Measurements from ENCODE around the gene KRT33B.
A peak's percentile ranks its signal among the peaks of the same experiment; 100 is the strongest.

Gene KRT33B

GRCh38 chr17:41331606-41332005, 38.0 kb downstream of the KRT33B start:
- Histone ChIP-seq H4K20me1 (ENCODE audit: insufficient read depth, low read length) (no peaks in the 10 kb centered on the region), H3K9ac (ENCODE audit: low read length) (no peak overlapping the region), H2AFZ (ENCODE audit: low read length) (no peak overlapping the region), H3K27ac (ENCODE audit: low read length) (no peak overlapping the region), H3K27me3 (replicated peaks; ENCODE audit: insufficient read depth, low read length) (peaks cover 4% of the 10 kb centered on the region; the same call in 1 of the 2 replicates), H3K4me1 (ENCODE audit: low read length) (no peaks in the 10 kb centered on the region), H3K36me3 (replicated peaks; ENCODE audit: insufficient read depth, low read length) (no peaks in the 10 kb centered on the region), H3K4me2 (ENCODE audit: low read depth, low read length) (no peak overlapping the region), H3K9me3 (replicated peaks; ENCODE audit: insufficient read depth, low read length) (no peaks in the 10 kb centered on the region), H3K4me3 (ENCODE audit: low read length) (no peak overlapping the region), H3K79me2 (ENCODE audit: low read length) (no peaks in the 10 kb centered on the region), H3K9me2 (replicated peaks; ENCODE audit: insufficient read depth, low read length) (no peaks in the 10 kb centered on the region), H3F3A (ENCODE audit: insufficient read depth, low read length) (no peaks in the 10 kb centered on the region)
- DNase-seq, result no peak
- TF ChIP-seq EZH2 (optimal IDR thresholded peaks at IDR 0.05; ENCODE audit: low read depth, low read length) (no peak), EZH2phosphoT487 (IDR thresholded peaks at IDR 0.05; ENCODE audit: low read length) (no peak), CTCF (IDR thresholded peaks at IDR 0.05; ENCODE audit: low read length) (no peak)

- H3K4me1 ChIP-seq (ENCODE audit: low read length), result no peaks in the 10 kb centered on the region
- H3K27ac ChIP-seq (ENCODE audit: low read length), result no peak overlapping the region
- no peaks in the 10 kb centered on the region for H3F3A ChIP-seq (ENCODE audit: insufficient read depth, low read length)
- no peak overlapping the region for H3K4me2 ChIP-seq (ENCODE audit: low read depth, low read length)
- H3K79me2 ChIP-seq (ENCODE audit: low read length), result no peaks in the 10 kb centered on the region
- H2AFZ ChIP-seq (ENCODE audit: low read length), result no peak overlapping the region
- DNase-seq, result peak; percentile 30
- no peak for TF ChIP-seq EZH2phosphoT487 (IDR thresholded peaks at IDR 0.05; ENCODE audit: low read length)
- peak; percentile 60 for TF ChIP-seq CTCF (IDR thresholded peaks at IDR 0.05; ENCODE audit: low read length)
- no peaks in the 10 kb centered on the region for H3K27me3 ChIP-seq (replicated peaks; ENCODE audit: insufficient read depth, low read length)
- no peaks in the 10 kb centered on the region for H3K9me3 ChIP-seq (replicated peaks; ENCODE audit: insufficient read depth, low read length)
- H3K9me2 ChIP-seq (replicated peaks; ENCODE audit: insufficient read depth, low read length), result no peaks in the 10 kb centered on the region
- no peaks in the 10 kb centered on the region for H4K20me1 ChIP-seq (ENCODE audit: insufficient read depth, low read length)
- H3K36me3 ChIP-seq (replicated peaks; ENCODE audit: insufficient read depth, low read length), result no peaks in the 10 kb centered on the region
- H3K4me3 ChIP-seq (ENCODE audit: low read length), result no peak overlapping the region
- H3K9ac ChIP-seq (ENCODE audit: low read length), result no peak overlapping the region
Observed at GRCh38 chr17:41329279-41329948, 40.2 kb downstream of the KRT33B start.

- Histone ChIP-seq H3K9ac (ENCODE audit: low read length) (no peak overlapping the region), H3K4me3 (ENCODE audit: low read length) (no peak overlapping the region), H3K27ac (ENCODE audit: low read length) (no peak overlapping the region), H2AFZ (ENCODE audit: low read length) (no peak overlapping the region), H3K9me3 (replicated peaks; ENCODE audit: insufficient read depth, low read length) (no peaks in the 10 kb centered on the region), H3K4me1 (ENCODE audit: low read length) (no peaks in the 10 kb centered on the region), H4K20me1 (ENCODE audit: insufficient read depth, low read length) (no peaks in the 10 kb centered on the region), H3K27me3 (replicated peaks; ENCODE audit: insufficient read depth, low read length) (no peaks in the 10 kb centered on the region), H3K4me2 (ENCODE audit: low read depth, low read length) (no peak overlapping the region), H3K36me3 (replicated peaks; ENCODE audit: insufficient read depth, low read length) (no peaks in the 10 kb centered on the region), H3K9me2 (replicated peaks; ENCODE audit: insufficient read depth, low read length) (no peaks in the 10 kb centered on the region), H3K79me2 (ENCODE audit: low read length) (no peaks in the 10 kb centered on the region), H3F3A (ENCODE audit: insufficient read depth, low read length) (no peaks in the 10 kb centered on the region)
- TF ChIP-seq CTCF (IDR thresholded peaks at IDR 0.05; ENCODE audit: low read length) (no peak), EZH2 (optimal IDR thresholded peaks at IDR 0.05; ENCODE audit: low read depth, low read length) (no peak), EZH2phosphoT487 (IDR thresholded peaks at IDR 0.05; ENCODE audit: low read length) (no peak)
- DNase-seq, result no peak
Observed at GRCh38 chr17:41328207-41328606, 41.4 kb downstream of the KRT33B start.
